H9 (cell line): ENCODE measurements around the gene INO80. TPM values are rescaled to one million over a fixed set of nuclear protein-coding genes. Genes with fewer than 3 reads are reported as not detected.

Experiments used
- DNase-seq: peaks from one replicate; pipeline ENCODE4 v3.0.0-alpha.2; 2017
- H2AFZ ChIP-seq: one replicate; pipeline ENCODE4 v1.6.1; 2013; ENCODE audit warnings: mild to moderate bottlenecking, low read length, control low read depth, moderate library complexity
- H2AK5ac ChIP-seq: 2 replicates; pipeline ENCODE4 v1.6.1; 2013; ENCODE audit warnings: low read length, control low read depth, mixed read lengths; ENCODE audit not compliant: insufficient read length
- H2BK120ac ChIP-seq: one replicate; pipeline ENCODE4 v1.6.1; 2013; ENCODE audit warnings: low read depth, mild to moderate bottlenecking, low read length, control low read depth, inconsistent platforms; ENCODE audit not compliant: poor library complexity, severe bottlenecking
- H2BK12ac ChIP-seq: 2 replicates; pipeline ENCODE4 v1.6.1; 2013; ENCODE audit warnings: low read length, control low read depth, mixed read lengths, low read depth; ENCODE audit not compliant: insufficient read length
- H2BK15ac ChIP-seq: 2 replicates; pipeline ENCODE4 v1.6.1; 2013; ENCODE audit warnings: low read depth, low read length, control low read depth
- H2BK20ac ChIP-seq: one replicate; pipeline ENCODE4 v1.6.1; 2013; ENCODE audit warnings: low read depth, mild to moderate bottlenecking, low read length, control low read depth, inconsistent platforms; ENCODE audit not compliant: poor library complexity, severe bottlenecking
- H2BK5ac ChIP-seq: 2 replicates; pipeline ENCODE4 v1.6.1; 2013; ENCODE audit warnings: low read length, control low read depth, mixed read lengths; ENCODE audit not compliant: insufficient read length
- H3K14ac ChIP-seq: 2 replicates; pipeline ENCODE4 v1.6.1; 2013; ENCODE audit warnings: low read length, control low read depth; ENCODE audit not compliant: insufficient read depth
- H3K18ac ChIP-seq: 2 replicates; pipeline ENCODE4 v1.6.1; 2013; ENCODE audit warnings: low read depth, mild to moderate bottlenecking, mixed read lengths, low read length, control low read depth; ENCODE audit not compliant: insufficient read length
- H3K23ac ChIP-seq: 2 replicates; pipeline ENCODE4 v1.6.1; 2013; ENCODE audit warnings: low read length, control low read depth, mixed read lengths, low read depth; ENCODE audit not compliant: insufficient read length
- H3K23me2 ChIP-seq: 2 replicates; pipeline ENCODE4 v1.6.1; 2013; ENCODE audit warnings: low read depth, mild to moderate bottlenecking, mixed read lengths, low read length, control low read depth; ENCODE audit not compliant: insufficient read length, poor library complexity, severe bottlenecking
- H3K27ac ChIP-seq: 2 replicates; pipeline ENCODE4 v1.5.1; 2013; ENCODE audit warnings: low read length, control low read depth, mixed read lengths, low read depth; ENCODE audit not compliant: insufficient read length
- H3K27me3 ChIP-seq: 2 replicates; pipeline ENCODE4 v1.6.1; 2013; ENCODE audit warnings: low read length, control low read depth, inconsistent platforms; ENCODE audit not compliant: insufficient read depth
- H3K4ac ChIP-seq: 2 replicates; pipeline ENCODE4 v1.6.1; 2013; ENCODE audit warnings: low read depth, mild to moderate bottlenecking, control low read depth, inconsistent platforms, low read length, moderate library complexity
- H3K4me1 ChIP-seq: 2 replicates; pipeline ENCODE4 v1.6.1; 2013; ENCODE audit warnings: low read length, control low read depth, inconsistent platforms; ENCODE audit not compliant: insufficient read depth
- H3K4me2 ChIP-seq: 2 replicates; pipeline ENCODE4 v1.6.1; 2013; ENCODE audit warnings: low read length, control low read depth, mixed read lengths; ENCODE audit not compliant: insufficient read length, insufficient read depth
- H3K56ac ChIP-seq: 2 replicates; pipeline ENCODE4 v1.6.1; 2013; ENCODE audit warnings: low read depth, mild to moderate bottlenecking, mixed read lengths, low read length, control low read depth; ENCODE audit not compliant: insufficient read length
- H3K79me1 ChIP-seq: 2 replicates; pipeline ENCODE4 v1.6.1; 2013; ENCODE audit warnings: low read depth, mild to moderate bottlenecking, moderate library complexity, low read length, control low read depth, inconsistent platforms; ENCODE audit not compliant: insufficient read depth, poor library complexity, severe bottlenecking
- H3K79me2 ChIP-seq: 2 replicates; pipeline ENCODE4 v1.6.1; 2013; ENCODE audit warnings: low read length, control low read depth, inconsistent platforms; ENCODE audit not compliant: insufficient read depth
- H3K9ac ChIP-seq: 2 replicates; pipeline ENCODE4 v1.6.1; 2013; ENCODE audit warnings: low read length, control low read depth, mixed read lengths; ENCODE audit not compliant: insufficient read length; ENCODE audit errors: extremely low read depth
- H3K9me3 ChIP-seq: one replicate; pipeline ENCODE4 v1.6.1; 2013; ENCODE audit warnings: low read depth, low read length, inconsistent platforms; ENCODE audit not compliant: control insufficient read depth
- H3T11ph ChIP-seq: one replicate; pipeline ENCODE4 v1.6.1; 2013; ENCODE audit warnings: mild to moderate bottlenecking, low read length, control low read depth, inconsistent platforms
- H4K20me1 ChIP-seq: one replicate; pipeline ENCODE4 v1.6.1; 2013; ENCODE audit not compliant: control insufficient read depth, insufficient read length, insufficient read depth
- H4K5ac ChIP-seq: 2 replicates; pipeline ENCODE4 v1.6.1; 2013; ENCODE audit warnings: low read depth, mild to moderate bottlenecking, mixed read lengths, low read length, control low read depth; ENCODE audit not compliant: insufficient read length
- H4K8ac ChIP-seq: replicated peaks from 2 replicates; pipeline ENCODE4 v1.6.1; 2013; ENCODE audit warnings: low read length, control low read depth, mixed read lengths, low read depth; ENCODE audit not compliant: insufficient read length
- H4K91ac ChIP-seq: 2 replicates; pipeline ENCODE4 v1.6.1; 2013; ENCODE audit warnings: low read depth, mild to moderate bottlenecking, moderate library complexity, mixed read lengths, low read length, control low read depth; ENCODE audit not compliant: insufficient read length
- H3K27ac Mint-ChIP-seq, 3 experiments: 2 replicates in 2 of 3; 3 replicates in 1 of 3; pipeline ENCODE4 v1.8.0; 2020 to 2021; ENCODE audit warnings: mixed read lengths in 3 of 3, mild to moderate bottlenecking in 1 of 3, moderate library complexity in 1 of 3
- H3K27me3 Mint-ChIP-seq: 2 replicates; pipeline ENCODE4 v1.8.0; 2021; ENCODE audit warnings: low read depth, mild to moderate bottlenecking, moderate library complexity, mixed read lengths
- H3K36me3 Mint-ChIP-seq, 3 experiments: 2 replicates in 2 of 3; 3 replicates in 1 of 3; pipeline ENCODE4 v1.8.0; 2020 to 2021; ENCODE audit warnings: low read depth in 3 of 3, mixed read lengths in 3 of 3; ENCODE audit not compliant: insufficient read depth in 1 of 3
- H3K4me1 Mint-ChIP-seq, 2 experiments: 2 replicates each; pipeline ENCODE4 v1.8.0; 2020; ENCODE audit warnings: mixed read lengths in 2 of 2
- H3K4me3 Mint-ChIP-seq, 2 experiments: 2 replicates in 1 of 2; 3 replicates in 1 of 2; pipeline ENCODE4 v1.8.0; 2020 to 2021; ENCODE audit warnings: mild to moderate bottlenecking in 2 of 2, mixed read lengths in 2 of 2, moderate library complexity in 1 of 2
- H3K9me3 Mint-ChIP-seq, 2 experiments: 2 replicates in 1 of 2; 3 replicates in 1 of 2; pipeline ENCODE4 v1.8.0; 2020; ENCODE audit warnings: mild to moderate bottlenecking in 2 of 2, mixed read lengths in 2 of 2, moderate library complexity in 1 of 2
- WGBS: extraction: QIAGEN DNeasy Blood & Tissue Kit; methylation state at CpG from one replicate; pipeline ENCODE4 v1.1.7; 2013; ENCODE audit warnings: missing lambda C conversion rate, low lambda C conversion rate, mixed read lengths; ENCODE audit not compliant: insufficient read length; ENCODE audit errors: extremely low coverage; 5-methylcytosine and 5-hydroxymethylcytosine counted together
- total RNA-seq: library from RNA; stranded (reverse); gene quantifications from 2 replicates; pipeline ENCODE4 v1.2.1, GENCODE V29; 2021
- TF ChIP-seq, protein P1 (sequence below): fragments of 200-600 bp; sonication (generic); conservative IDR thresholded peaks from 3 replicates; pipeline ENCODE4 v1.8.0; 2021; ENCODE audit warnings: antibody characterized with exemption, mild to moderate bottlenecking

The INO80 gene
- total RNA-seq, 1 experiment from 2014 or later = 29.2 TPM

DNA sequence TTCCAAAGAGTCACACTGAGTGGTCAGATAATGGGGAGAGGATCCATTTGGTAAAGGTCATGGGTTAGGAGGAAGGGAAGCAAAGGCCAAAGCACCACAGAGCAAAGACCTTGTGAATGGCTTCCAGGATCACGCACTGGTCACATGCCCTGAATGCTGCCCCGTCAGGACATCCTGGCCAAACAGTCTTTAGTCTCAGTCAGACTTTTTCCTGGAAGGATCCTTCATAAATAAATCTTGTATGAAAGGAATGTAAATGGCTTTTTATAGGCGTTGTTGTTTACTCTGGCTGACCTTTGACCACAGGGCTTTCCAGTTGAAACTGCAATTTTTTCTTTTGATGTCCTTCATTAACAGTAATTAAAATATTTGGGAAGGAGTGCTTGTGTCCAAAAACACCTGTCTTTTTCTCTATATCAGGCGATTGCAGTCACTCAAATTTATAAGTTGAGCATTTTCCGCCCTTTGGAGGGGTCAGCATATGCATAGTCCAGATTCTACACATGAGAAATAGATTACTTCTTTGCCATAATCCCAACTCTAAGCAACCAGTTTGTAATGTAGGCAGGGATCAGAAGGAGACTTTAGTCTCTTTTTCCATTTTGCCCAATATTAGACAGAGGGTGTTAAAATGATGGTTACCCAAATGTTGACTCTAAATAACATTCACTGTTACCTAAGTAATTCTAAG, 114.4 kb downstream of the INO80 start:
- H3K27ac Mint-ChIP-seq = no peak overlapping the region
- H3K27ac ChIP-seq = no peak overlapping the region

More for the DNA sequence above, 114.4 kb downstream of the INO80 start:
- H2BK20ac ChIP-seq = no peak overlapping the region
- no peak overlapping the region for H3K14ac ChIP-seq
- peaks cover 10 to 58% (median 35%) of the 10 kb centered on the region in 3 experiments for H3K36me3 Mint-ChIP-seq
- no peak overlapping the region for H3K4me3 Mint-ChIP-seq
- no peak overlapping the region for H4K8ac ChIP-seq
- H3K4ac ChIP-seq = no peak overlapping the region
- no CpG with 5 or more reads among the region's 5 CpGs for WGBS
- H3K9me3 Mint-ChIP-seq = no peaks in the 10 kb centered on the region
- H3K18ac ChIP-seq = no peak overlapping the region
- H4K5ac ChIP-seq = no peak overlapping the region
- H3K4me1 Mint-ChIP-seq = no peaks in the 10 kb centered on the region
- H3K56ac ChIP-seq = no peak overlapping the region
- H3K79me2 ChIP-seq = 0 out of 2 replicates have a peak, but pooled peaks cover 2% of the 10 kb centered on the region
- H3K9ac ChIP-seq = no peak overlapping the region
- no peak overlapping the region for H2BK120ac ChIP-seq
- no peak overlapping the region for H3T11ph ChIP-seq
- no peaks in the 10 kb centered on the region for H3K27me3 Mint-ChIP-seq
- no peaks in the 10 kb centered on the region for H4K20me1 ChIP-seq
- no peaks in the 10 kb centered on the region for H3K23me2 ChIP-seq
- no peaks in the 10 kb centered on the region for H3K4me1 ChIP-seq
- H3K23ac ChIP-seq = no peak overlapping the region
- H2AK5ac ChIP-seq = no peak overlapping the region
- TF ChIP-seq, protein P1, sequence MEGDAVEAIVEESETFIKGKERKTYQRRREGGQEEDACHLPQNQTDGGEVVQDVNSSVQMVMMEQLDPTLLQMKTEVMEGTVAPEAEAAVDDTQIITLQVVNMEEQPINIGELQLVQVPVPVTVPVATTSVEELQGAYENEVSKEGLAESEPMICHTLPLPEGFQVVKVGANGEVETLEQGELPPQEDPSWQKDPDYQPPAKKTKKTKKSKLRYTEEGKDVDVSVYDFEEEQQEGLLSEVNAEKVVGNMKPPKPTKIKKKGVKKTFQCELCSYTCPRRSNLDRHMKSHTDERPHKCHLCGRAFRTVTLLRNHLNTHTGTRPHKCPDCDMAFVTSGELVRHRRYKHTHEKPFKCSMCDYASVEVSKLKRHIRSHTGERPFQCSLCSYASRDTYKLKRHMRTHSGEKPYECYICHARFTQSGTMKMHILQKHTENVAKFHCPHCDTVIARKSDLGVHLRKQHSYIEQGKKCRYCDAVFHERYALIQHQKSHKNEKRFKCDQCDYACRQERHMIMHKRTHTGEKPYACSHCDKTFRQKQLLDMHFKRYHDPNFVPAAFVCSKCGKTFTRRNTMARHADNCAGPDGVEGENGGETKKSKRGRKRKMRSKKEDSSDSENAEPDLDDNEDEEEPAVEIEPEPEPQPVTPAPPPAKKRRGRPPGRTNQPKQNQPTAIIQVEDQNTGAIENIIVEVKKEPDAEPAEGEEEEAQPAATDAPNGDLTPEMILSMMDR = no peak
- no peak overlapping the region for H2BK12ac ChIP-seq
- H2BK5ac ChIP-seq = no peak overlapping the region
- H3K79me1 ChIP-seq = no peaks in the 10 kb centered on the region
- H2BK15ac ChIP-seq = no peak overlapping the region
- no peaks in the 10 kb centered on the region for H3K27me3 ChIP-seq
- no peak overlapping the region for H4K91ac ChIP-seq
- H3K4me2 ChIP-seq = no peak overlapping the region
- no peak overlapping the region for H2AFZ ChIP-seq
- DNase-seq = no peak
- H3K9me3 ChIP-seq = no peaks in the 10 kb centered on the region
